K562 (cell line): ENCODE data around the gene ATXN2L. TPM values are rescaled to one million over a fixed set of nuclear protein-coding genes. Genes with fewer than 3 reads are reported as not detected.

Experiments
- ASH1L ChIP-seq: fragments of 450-650 bp; IDR thresholded peaks from 2 replicates; pipeline ENCODE4 v1.6.1; 2018; ENCODE audit warnings: borderline replicate concordance, mild to moderate bottlenecking, low read depth; ENCODE audit not compliant: partially characterized antibody
- CBX2 ChIP-seq: fragments of 200-600 bp; sonication (generic); IDR thresholded peaks from one replicate; pipeline ENCODE4 v1.6.1; 2012; ENCODE audit warnings: mild to moderate bottlenecking, low read length, inconsistent platforms; ENCODE audit not compliant: insufficient read depth, poor library complexity, severe bottlenecking
- DEAF1 ChIP-seq: fragments of 450-650 bp; formaldehyde crosslinking; IDR thresholded peaks from 2 replicates; pipeline ENCODE4 v1.4.0; 2020; ENCODE audit warnings: mild to moderate bottlenecking, moderate library complexity
- FOSL1 ChIP-seq: fragments of 200-800 bp; sonication (Bioruptor generic); conservative IDR thresholded peaks from 2 replicates; pipeline ENCODE4 v1.6.1; 2016; ENCODE audit warnings: missing genetic modification characterization, missing compliant biosample characterization
- FOXJ2 ChIP-seq: fragments of 200-800 bp; sonication (Bioruptor generic); IDR thresholded peaks from 2 replicates; pipeline ENCODE4 v1.6.1; 2016; ENCODE audit warnings: missing genetic modification characterization, missing compliant biosample characterization
- HMG20A ChIP-seq: fragments of 450-650 bp; formaldehyde crosslinking; conservative IDR thresholded peaks from 2 replicates; pipeline ENCODE4 v1.4.0; 2020; ENCODE audit warnings: mild to moderate bottlenecking, mixed read lengths
- HMG20B ChIP-seq: fragments of 250-450 bp; sonication (Bioruptor Pico); IDR thresholded peaks from 2 replicates; pipeline ENCODE4 v1.5.0; 2021; ENCODE audit warnings: mild to moderate bottlenecking
- IRF2 ChIP-seq: sonication (generic); formaldehyde crosslinking; IDR thresholded peaks from 2 replicates; pipeline ENCODE4 v1.8.1; 2022; ENCODE audit warnings: mild to moderate bottlenecking, missing genetic modification reagents
- NCOA2 ChIP-seq, 2 experiments: fragments of 450-650 bp; IDR thresholded peaks; 2 replicates each; pipeline ENCODE4 v1.6.1; 2018; ENCODE audit warnings: mild to moderate bottlenecking in 2 of 2, moderate library complexity in 1 of 2; ENCODE audit not compliant: partially characterized antibody in 2 of 2
- NR1H2 ChIP-seq: sonication (generic); formaldehyde crosslinking; IDR thresholded peaks from 2 replicates; pipeline ENCODE4 v1.4.0; 2020; ENCODE audit warnings: mild to moderate bottlenecking, missing genetic modification reagents
- PBX2 ChIP-seq, 2 experiments: IDR thresholded peaks in 1 of 2; conservative IDR thresholded peaks in 1 of 2; 2 replicates each; pipeline ENCODE4 v1.6.1; 2016; ENCODE audit warnings: low read depth in 2 of 2, mild to moderate bottlenecking in 1 of 2, missing compliant biosample characterization in 1 of 2, missing genetic modification characterization in 1 of 2, moderate library complexity in 1 of 2
- POLR2B ChIP-seq: fragments of 450-650 bp; IDR thresholded peaks from 2 replicates; pipeline ENCODE4 v1.6.1; 2018; ENCODE audit warnings: low read depth; ENCODE audit not compliant: partially characterized antibody
- POLR3G ChIP-seq: IDR thresholded peaks from 2 replicates; pipeline ENCODE4 v1.6.1; 2011; ENCODE audit not compliant: insufficient read length, insufficient replicate concordance; ENCODE audit errors: extremely low read depth
- SMAD1 ChIP-seq: fragments of 150-350 bp; IDR thresholded peaks from 2 replicates; pipeline ENCODE4 v1.6.1; 2014; ENCODE audit warnings: low read length, low read depth; ENCODE audit not compliant: partially characterized antibody
- ZBTB33 ChIP-seq: sonication (generic); formaldehyde crosslinking; IDR thresholded peaks from 2 replicates; pipeline ENCODE4 v1.8.1; 2023; ENCODE audit warnings: mild to moderate bottlenecking, missing genetic modification reagents
- ZC3H11A ChIP-seq: IDR thresholded peaks from 2 replicates; pipeline ENCODE4 v1.6.1; 2012; ENCODE audit warnings: low read depth, low read length, improper control_type of control experiment
- ZNF12 ChIP-seq: sonication (generic); formaldehyde crosslinking; IDR thresholded peaks from 2 replicates; pipeline ENCODE4 v1.4.0; 2020; ENCODE audit warnings: mild to moderate bottlenecking, missing genetic modification reagents
- ZNF445 ChIP-seq: fragments of 250-450 bp; sonication (Bioruptor Pico); IDR thresholded peaks from 2 replicates; pipeline ENCODE4 v1.4.0; 2020; ENCODE audit warnings: low read depth, mild to moderate bottlenecking, moderate library complexity
- ZNF583 ChIP-seq: fragments of 250-450 bp; sonication (Bioruptor Pico); IDR thresholded peaks from 2 replicates; pipeline ENCODE4 v1.4.0; 2020
- polyA plus RNA-seq, 8 experiments: library from polyadenylated mRNA; depleted of rRNA in 4 of 8; stranded (reverse) in 5 of 8; unstranded in 3 of 8; fragments of >200 nt; fragmentation: Nextera tagmentation in 2 of 8; fragmentation: Illumina TruSeq in 1 of 8; extraction: Ambion mirVana in 2 of 8; extraction: Trizol in 1 of 8; gene quantifications; 2 replicates each; pipeline versions ENCODE4 v1.2.1 to v1.2.3, GENCODE V29; 2011 to 2014; ENCODE audit warnings: inconsistent platforms in 1 of 8, missing spikeins in 1 of 8
- total RNA-seq, 7 experiments: library from RNA; depleted of rRNA in 6 of 7; stranded (reverse); fragments of >200 nt in 6 of 7; fragmentation: Illumina TruSeq in 2 of 7; extraction: Trizol in 2 of 7; gene quantifications; 2 replicates each; pipeline versions ENCODE4 v1.2.1 to v1.2.3, GENCODE V29; 2011 to 2021; ENCODE audit warnings: low replicate concordance in 1 of 7

ATXN2L gene
- total and polyA plus RNA-seq, 9 of the 15 experiments (the other 6 are each of a cell fraction or from before 2014, with no cell fraction given) = 3.8 to 280 (median 37.2) TPM

GRCh38 chr16:28822520-28823290 lies at the start of gene ATXN2L (continued):
- TF ChIP-seq PBX2 (CRISPR knock-in tag; IDR thresholded peaks at IDR 0.05; ENCODE audit: low read depth) (no peak), PBX2 (tag; conservative IDR thresholded peaks at IDR 0.05; ENCODE audit: low read depth) (no peak), IRF2 (CRISPR knock-in tag) (no peak), NR1H2 (CRISPR knock-in tag) (no peak), HMG20A (CRISPR knock-in tag) (no peak), POLR2B (peak; percentile 83), ZNF583 (peak; percentile 39; the same call in 1 of the 2 replicates), POLR3G (no peak), ZBTB33 (CRISPR knock-in tag) (peak; percentile 58), ZNF445 (no peak), ZC3H11A (no peak), NCOA2 (IDR thresholded peaks at IDR 0.05; ENCODE audit: partially characterized antibody in 2 of 2) (no peak), DEAF1 (CRISPR knock-in tag) (peak; percentile 31; the same call in 1 of the 2 replicates), FOSL1 (tag) (0 out of 2 replicates have a peak, but pooled peaks have one; percentile 21), FOXJ2 (tag) (no peak), HMG20B (no peak), ZNF12 (CRISPR knock-in tag) (no peak; the same call in 1 of the 2 replicates), ASH1L (no peak), CBX2 (no peak), SMAD1 (peak; percentile 76)
